Thyroid gland (tissue), 4 donors: Measurements from ENCODE around the gene ZNF180.

ENCODE experiments used
- CTCF ChIP-seq, 6 experiments: fragments of 200-600 bp in 3 of 6; fragments of 450-650 bp in 3 of 6; sonication (generic) in 3 of 6; IDR thresholded peaks; one replicate each; pipeline ENCODE4 v1.5.1; 2016 to 2019; ENCODE audit warnings: antibody characterized with exemption in 6 of 6, mild to moderate bottlenecking in 2 of 6, inconsistent platforms in 1 of 6, moderate library complexity in 1 of 6
- POLR2A ChIP-seq, 2 donors: fragments of 450-650 bp; IDR thresholded peaks; one replicate each; pipeline ENCODE4 v1.6.1; 2017; ENCODE audit warnings: antibody characterized with exemption in 2 of 2, mild to moderate bottlenecking in 2 of 2, moderate library complexity in 1 of 2

- TF ChIP-seq CTCF (IDR thresholded peaks at IDR 0.05), result no peak
- no peak for TF ChIP-seq POLR2A (IDR thresholded peaks at IDR 0.05)
These were observed 1.3 kb downstream of the ZNF180 start for GRCh38 chr19:44498988-44499387.
